ENCODE data around the gene MEGF10.

MEGF10 gene

DNA sequence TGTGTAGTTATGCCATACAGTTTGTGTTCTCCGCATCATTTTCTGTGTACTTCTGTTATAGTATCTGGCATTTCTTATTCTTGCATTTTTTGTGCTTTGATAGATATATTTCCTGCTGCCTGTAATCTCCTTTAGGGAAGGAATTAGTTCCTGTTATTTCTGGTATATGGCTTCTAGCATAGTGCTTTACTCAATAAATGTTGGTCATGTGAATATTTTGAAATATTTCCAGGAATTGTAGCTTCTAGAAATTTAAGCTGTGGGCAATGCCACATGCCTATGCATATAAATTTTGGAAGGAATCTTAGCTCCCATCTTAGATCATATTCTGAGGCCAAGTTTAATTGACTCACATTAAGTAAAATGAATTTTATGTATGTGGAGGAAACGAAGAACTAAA lies 215.3 kb downstream of the MEGF10 start:
- TF ChIP-seq, protein P1, sequence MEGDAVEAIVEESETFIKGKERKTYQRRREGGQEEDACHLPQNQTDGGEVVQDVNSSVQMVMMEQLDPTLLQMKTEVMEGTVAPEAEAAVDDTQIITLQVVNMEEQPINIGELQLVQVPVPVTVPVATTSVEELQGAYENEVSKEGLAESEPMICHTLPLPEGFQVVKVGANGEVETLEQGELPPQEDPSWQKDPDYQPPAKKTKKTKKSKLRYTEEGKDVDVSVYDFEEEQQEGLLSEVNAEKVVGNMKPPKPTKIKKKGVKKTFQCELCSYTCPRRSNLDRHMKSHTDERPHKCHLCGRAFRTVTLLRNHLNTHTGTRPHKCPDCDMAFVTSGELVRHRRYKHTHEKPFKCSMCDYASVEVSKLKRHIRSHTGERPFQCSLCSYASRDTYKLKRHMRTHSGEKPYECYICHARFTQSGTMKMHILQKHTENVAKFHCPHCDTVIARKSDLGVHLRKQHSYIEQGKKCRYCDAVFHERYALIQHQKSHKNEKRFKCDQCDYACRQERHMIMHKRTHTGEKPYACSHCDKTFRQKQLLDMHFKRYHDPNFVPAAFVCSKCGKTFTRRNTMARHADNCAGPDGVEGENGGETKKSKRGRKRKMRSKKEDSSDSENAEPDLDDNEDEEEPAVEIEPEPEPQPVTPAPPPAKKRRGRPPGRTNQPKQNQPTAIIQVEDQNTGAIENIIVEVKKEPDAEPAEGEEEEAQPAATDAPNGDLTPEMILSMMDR (IDR thresholded peaks at IDR 0.05; ENCODE audit: insufficient read depth, low read depth, low read length, missing control alignments) = no peak
- H3K4me3 ChIP-seq (ENCODE audit: low read length) = no peak overlapping the region
- no peak for DNase-seq (ENCODE audit: low read depth)

DNA sequence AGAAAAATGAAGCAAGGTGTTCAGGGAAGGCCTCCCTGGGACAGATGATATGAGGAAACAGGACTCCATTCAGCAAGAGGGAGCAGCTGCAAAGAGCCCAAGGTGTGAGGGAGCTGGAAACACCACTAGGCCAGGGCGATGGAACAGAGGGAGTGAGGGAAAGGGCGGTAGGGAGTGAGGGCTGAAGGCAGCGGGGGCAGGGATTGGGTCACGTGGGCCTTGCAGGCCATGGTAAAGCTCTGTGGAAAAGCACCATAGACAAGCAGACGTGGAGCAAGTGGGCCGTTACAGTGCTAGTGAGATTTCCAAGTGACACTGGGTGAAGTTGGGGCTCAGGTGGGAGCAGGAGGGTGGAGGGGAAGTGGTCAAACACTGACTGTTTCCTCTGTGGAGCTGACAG lies 216.0 kb downstream of the MEGF10 start:
- no peak for DNase-seq (ENCODE audit: low read depth)
- TF ChIP-seq, protein P1 (IDR thresholded peaks at IDR 0.05; ENCODE audit: insufficient read depth, low read depth, low read length, missing control alignments) = no peak
- no peak overlapping the region for H3K4me3 ChIP-seq (ENCODE audit: low read length)

DNA sequence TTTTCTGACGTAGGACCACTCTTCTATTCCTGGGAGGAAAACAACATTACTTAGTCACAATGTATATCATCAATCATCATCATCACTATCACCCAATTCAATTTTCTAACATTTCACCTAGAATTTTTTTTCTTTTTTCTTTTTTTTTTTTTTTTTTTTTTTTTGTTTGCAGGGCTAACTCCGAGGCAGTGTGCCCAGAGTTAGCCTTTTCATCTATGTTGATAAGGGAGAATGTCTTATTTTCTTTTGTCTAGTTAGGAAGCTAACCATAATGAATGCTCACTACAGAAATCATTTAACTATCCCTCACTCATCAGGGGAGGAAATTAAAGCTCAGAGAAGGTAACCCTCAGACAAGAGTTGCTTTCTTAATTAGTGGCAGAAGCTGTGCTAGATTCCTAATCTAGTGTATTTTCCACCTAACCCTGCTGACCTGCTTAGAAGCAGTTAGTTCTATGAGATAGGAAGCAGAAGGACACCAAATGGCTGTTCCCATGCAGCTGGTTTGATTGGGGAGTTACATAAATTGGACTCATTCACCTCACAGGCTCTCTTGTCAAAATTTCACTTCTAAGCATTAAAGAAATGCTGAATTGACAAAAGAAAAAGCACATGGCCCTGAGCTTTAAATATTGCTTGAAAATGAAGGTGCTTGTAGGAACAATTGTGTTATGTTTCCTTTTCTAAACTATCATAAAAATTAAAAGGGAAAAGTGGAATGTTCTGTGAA lies 218.2 kb downstream of the MEGF10 start:
- TF ChIP-seq, protein P1 (IDR thresholded peaks at IDR 0.05; ENCODE audit: insufficient read depth, low read depth, low read length, missing control alignments) = no peak
- no peak for DNase-seq (ENCODE audit: low read depth)
- H3K4me3 ChIP-seq (ENCODE audit: low read length) = no peak overlapping the region

Measured in epithelial cell of esophagus (primary cell).